ENCODE results near the gene ARHGEF17. TPM values are rescaled to one million over a fixed set of nuclear protein-coding genes. Genes with fewer than 3 reads are reported as not detected.

ARHGEF17 gene
- total RNA-seq, 1 donor from 2014 or later: 193 TPM

- Histone ChIP-seq H3K4me3 (no peak overlapping the region), H3K9me3 (no peaks in the 10 kb centered on the region), H3K36me3 (peaks cover 80 to 92% of the 10 kb centered on the region in 2 donors), H3K27ac (peak overlapping the region; percentile 83 to 84), H3K4me1 (peaks cover 18 to 35% of the 10 kb centered on the region in 2 donors), H3K27me3 (no peaks in the 10 kb centered on the region)
- no peak for DNase-seq (ENCODE audit: low spot score in 2 of 2)
- intact Hi-C loops (cut with DNase I): no loop called here
- no peak for TF ChIP-seq CTCF (IDR thresholded peaks at IDR 0.05)
These were observed 52.8 kb downstream of the ARHGEF17 start for GRCh38 chr11:73360743-73361369.

- no peaks in the 10 kb centered on the region for H3K9me3 ChIP-seq
- no peak for DNase-seq (ENCODE audit: low spot score in 2 of 2)
- no peak overlapping the region for H3K4me3 ChIP-seq
- intact Hi-C loops (cut with DNase I): no loop called here
- peaks cover 79 to 90% of the 10 kb centered on the region in 2 donors for H3K36me3 ChIP-seq
- H3K27ac ChIP-seq: peak overlapping the region; percentile 12 to 45
- TF ChIP-seq CTCF (IDR thresholded peaks at IDR 0.05): no peak
- H3K27me3 ChIP-seq: no peaks in the 10 kb centered on the region
- peaks cover 14 to 24% of the 10 kb centered on the region in 2 donors for H3K4me1 ChIP-seq
These were observed 54.1 kb downstream of the ARHGEF17 start for GRCh38 chr11:73361953-73362776.

- intact Hi-C loops (cut with DNase I): no loop called here
- peaks cover 8 to 16% of the 10 kb centered on the region in 2 donors for H3K4me1 ChIP-seq
- H3K36me3 ChIP-seq: peaks cover 85 to 92% of the 10 kb centered on the region in 2 donors
- DNase-seq (ENCODE audit: low spot score in 2 of 2): no peak
- no peak for TF ChIP-seq CTCF (IDR thresholded peaks at IDR 0.05)
- no peaks in the 10 kb centered on the region for H3K9me3 ChIP-seq
- H3K27ac ChIP-seq: peak overlapping the region; percentile 3 to 42
- H3K27me3 ChIP-seq: no peaks in the 10 kb centered on the region
- H3K4me3 ChIP-seq: no peak overlapping the region
These were observed 55.1 kb downstream of the ARHGEF17 start for GRCh38 chr11:73363147-73363546.

GRCh38 chr11:73365352-73366264 is 57.5 kb downstream of the ARHGEF17 start:
- H3K4me1 ChIP-seq: no peaks in the 10 kb centered on the region
- intact Hi-C loops (cut with DNase I): no loop called here
- peaks cover 78 to 80% of the 10 kb centered on the region in 2 donors for H3K36me3 ChIP-seq
- no peak overlapping the region for H3K4me3 ChIP-seq
- peak overlapping the region in 1 of 2 donors; percentile 1 for H3K27ac ChIP-seq
- H3K27me3 ChIP-seq: no peaks in the 10 kb centered on the region
- no peak for TF ChIP-seq CTCF (IDR thresholded peaks at IDR 0.05)
- DNase-seq (ENCODE audit: low spot score in 2 of 2): no peak
- H3K9me3 ChIP-seq: no peaks in the 10 kb centered on the region

GRCh38 chr11:73366265-73366610 is 58.2 kb downstream of the ARHGEF17 start:
- intact Hi-C loops (cut with DNase I): no loop called here
- Histone ChIP-seq H3K4me1 (no peaks in the 10 kb centered on the region), H3K9me3 (no peaks in the 10 kb centered on the region), H3K4me3 (no peak overlapping the region), H3K36me3 (peaks cover 71 to 74% of the 10 kb centered on the region in 2 donors), H3K27me3 (no peaks in the 10 kb centered on the region), H3K27ac (no peak overlapping the region)
- no peak for TF ChIP-seq CTCF (IDR thresholded peaks at IDR 0.05)
- no peak for DNase-seq (ENCODE audit: low spot score in 2 of 2)

Data from ascending aorta (tissue), 2 donors.